NB4 (cell line): ENCODE results near the gene FDX2.

Source experiments
- MAX ChIP-seq: IDR thresholded peaks from 2 replicates; pipeline ENCODE4 v1.6.1; 2011; ENCODE audit warnings: low read depth, low read length
- MYC ChIP-seq: IDR thresholded peaks from 2 replicates; pipeline ENCODE4 v1.6.1; 2011; ENCODE audit warnings: low read depth, low read length
- POLR2A ChIP-seq: IDR thresholded peaks from 2 replicates; pipeline ENCODE4 v1.6.1; 2011; ENCODE audit warnings: mild to moderate bottlenecking; ENCODE audit not compliant: insufficient read length; ENCODE audit errors: extremely low read depth
- TF ChIP-seq, protein P1 (sequence below): IDR thresholded peaks from one replicate; pipeline ENCODE4 v1.5.1; 2012; ENCODE audit warnings: low read depth, low read length

- no peak for TF ChIP-seq POLR2A
- TF ChIP-seq, protein P1, sequence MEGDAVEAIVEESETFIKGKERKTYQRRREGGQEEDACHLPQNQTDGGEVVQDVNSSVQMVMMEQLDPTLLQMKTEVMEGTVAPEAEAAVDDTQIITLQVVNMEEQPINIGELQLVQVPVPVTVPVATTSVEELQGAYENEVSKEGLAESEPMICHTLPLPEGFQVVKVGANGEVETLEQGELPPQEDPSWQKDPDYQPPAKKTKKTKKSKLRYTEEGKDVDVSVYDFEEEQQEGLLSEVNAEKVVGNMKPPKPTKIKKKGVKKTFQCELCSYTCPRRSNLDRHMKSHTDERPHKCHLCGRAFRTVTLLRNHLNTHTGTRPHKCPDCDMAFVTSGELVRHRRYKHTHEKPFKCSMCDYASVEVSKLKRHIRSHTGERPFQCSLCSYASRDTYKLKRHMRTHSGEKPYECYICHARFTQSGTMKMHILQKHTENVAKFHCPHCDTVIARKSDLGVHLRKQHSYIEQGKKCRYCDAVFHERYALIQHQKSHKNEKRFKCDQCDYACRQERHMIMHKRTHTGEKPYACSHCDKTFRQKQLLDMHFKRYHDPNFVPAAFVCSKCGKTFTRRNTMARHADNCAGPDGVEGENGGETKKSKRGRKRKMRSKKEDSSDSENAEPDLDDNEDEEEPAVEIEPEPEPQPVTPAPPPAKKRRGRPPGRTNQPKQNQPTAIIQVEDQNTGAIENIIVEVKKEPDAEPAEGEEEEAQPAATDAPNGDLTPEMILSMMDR, result no peak
- TF ChIP-seq MAX, result no peak
- TF ChIP-seq MYC, result no peak
Measured at GRCh38 chr19:10321874-10322835, 6.3 kb upstream of the FDX2 start.
